Measurements from ENCODE around the gene FARP1.

Gene FARP1

DNA sequence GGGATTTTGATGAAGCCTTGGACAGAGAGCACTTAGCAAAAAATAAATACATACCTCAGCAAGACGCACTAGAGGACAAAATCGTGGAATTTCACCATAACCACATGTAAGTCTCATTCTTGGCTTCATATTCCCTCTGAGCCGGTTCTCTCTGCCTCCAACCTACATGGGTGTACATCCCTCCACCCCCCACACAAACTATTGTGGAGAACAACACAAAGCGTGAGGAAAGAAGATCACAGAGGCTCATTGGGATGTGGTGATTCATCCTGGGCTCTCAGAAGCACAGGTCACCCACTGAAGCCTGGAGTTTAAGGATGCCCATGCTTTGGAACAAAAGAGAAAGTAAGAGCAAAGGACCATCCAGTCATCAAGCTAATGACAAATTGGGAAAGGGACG is 241.8 kb downstream of the FARP1 start (continued):
- TF ChIP-seq, protein P1, sequence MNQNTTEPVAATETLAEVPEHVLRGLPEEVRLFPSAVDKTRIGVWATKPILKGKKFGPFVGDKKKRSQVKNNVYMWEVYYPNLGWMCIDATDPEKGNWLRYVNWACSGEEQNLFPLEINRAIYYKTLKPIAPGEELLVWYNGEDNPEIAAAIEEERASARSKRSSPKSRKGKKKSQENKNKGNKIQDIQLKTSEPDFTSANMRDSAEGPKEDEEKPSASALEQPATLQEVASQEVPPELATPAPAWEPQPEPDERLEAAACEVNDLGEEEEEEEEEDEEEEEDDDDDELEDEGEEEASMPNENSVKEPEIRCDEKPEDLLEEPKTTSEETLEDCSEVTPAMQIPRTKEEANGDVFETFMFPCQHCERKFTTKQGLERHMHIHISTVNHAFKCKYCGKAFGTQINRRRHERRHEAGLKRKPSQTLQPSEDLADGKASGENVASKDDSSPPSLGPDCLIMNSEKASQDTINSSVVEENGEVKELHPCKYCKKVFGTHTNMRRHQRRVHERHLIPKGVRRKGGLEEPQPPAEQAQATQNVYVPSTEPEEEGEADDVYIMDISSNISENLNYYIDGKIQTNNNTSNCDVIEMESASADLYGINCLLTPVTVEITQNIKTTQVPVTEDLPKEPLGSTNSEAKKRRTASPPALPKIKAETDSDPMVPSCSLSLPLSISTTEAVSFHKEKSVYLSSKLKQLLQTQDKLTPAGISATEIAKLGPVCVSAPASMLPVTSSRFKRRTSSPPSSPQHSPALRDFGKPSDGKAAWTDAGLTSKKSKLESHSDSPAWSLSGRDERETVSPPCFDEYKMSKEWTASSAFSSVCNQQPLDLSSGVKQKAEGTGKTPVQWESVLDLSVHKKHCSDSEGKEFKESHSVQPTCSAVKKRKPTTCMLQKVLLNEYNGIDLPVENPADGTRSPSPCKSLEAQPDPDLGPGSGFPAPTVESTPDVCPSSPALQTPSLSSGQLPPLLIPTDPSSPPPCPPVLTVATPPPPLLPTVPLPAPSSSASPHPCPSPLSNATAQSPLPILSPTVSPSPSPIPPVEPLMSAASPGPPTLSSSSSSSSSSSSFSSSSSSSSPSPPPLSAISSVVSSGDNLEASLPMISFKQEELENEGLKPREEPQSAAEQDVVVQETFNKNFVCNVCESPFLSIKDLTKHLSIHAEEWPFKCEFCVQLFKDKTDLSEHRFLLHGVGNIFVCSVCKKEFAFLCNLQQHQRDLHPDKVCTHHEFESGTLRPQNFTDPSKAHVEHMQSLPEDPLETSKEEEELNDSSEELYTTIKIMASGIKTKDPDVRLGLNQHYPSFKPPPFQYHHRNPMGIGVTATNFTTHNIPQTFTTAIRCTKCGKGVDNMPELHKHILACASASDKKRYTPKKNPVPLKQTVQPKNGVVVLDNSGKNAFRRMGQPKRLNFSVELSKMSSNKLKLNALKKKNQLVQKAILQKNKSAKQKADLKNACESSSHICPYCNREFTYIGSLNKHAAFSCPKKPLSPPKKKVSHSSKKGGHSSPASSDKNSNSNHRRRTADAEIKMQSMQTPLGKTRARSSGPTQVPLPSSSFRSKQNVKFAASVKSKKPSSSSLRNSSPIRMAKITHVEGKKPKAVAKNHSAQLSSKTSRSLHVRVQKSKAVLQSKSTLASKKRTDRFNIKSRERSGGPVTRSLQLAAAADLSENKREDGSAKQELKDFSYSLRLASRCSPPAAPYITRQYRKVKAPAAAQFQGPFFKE (tag by site-specific recombination; IDR thresholded peaks at IDR 0.05; ENCODE audit: borderline replicate concordance), result no peak
- TF ChIP-seq, protein P2, sequence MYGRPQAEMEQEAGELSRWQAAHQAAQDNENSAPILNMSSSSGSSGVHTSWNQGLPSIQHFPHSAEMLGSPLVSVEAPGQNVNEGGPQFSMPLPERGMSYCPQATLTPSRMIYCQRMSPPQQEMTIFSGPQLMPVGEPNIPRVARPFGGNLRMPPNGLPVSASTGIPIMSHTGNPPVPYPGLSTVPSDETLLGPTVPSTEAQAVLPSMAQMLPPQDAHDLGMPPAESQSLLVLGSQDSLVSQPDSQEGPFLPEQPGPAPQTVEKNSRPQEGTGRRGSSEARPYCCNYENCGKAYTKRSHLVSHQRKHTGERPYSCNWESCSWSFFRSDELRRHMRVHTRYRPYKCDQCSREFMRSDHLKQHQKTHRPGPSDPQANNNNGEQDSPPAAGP (tag by site-specific recombination; IDR thresholded peaks at IDR 0.05), result no peak
- TF ChIP-seq ZNF211 (tag by site-specific recombination; IDR thresholded peaks at IDR 0.05; ENCODE audit: low read depth) (no peak), ZNF701 (tag by site-specific recombination; IDR thresholded peaks at IDR 0.05) (no peak), ZSCAN23 (tag by site-specific recombination; IDR thresholded peaks at IDR 0.05) (no peak), GLIS2 (tag by site-specific recombination; IDR thresholded peaks at IDR 0.05) (no peak)
- TF ChIP-seq, protein P3, sequence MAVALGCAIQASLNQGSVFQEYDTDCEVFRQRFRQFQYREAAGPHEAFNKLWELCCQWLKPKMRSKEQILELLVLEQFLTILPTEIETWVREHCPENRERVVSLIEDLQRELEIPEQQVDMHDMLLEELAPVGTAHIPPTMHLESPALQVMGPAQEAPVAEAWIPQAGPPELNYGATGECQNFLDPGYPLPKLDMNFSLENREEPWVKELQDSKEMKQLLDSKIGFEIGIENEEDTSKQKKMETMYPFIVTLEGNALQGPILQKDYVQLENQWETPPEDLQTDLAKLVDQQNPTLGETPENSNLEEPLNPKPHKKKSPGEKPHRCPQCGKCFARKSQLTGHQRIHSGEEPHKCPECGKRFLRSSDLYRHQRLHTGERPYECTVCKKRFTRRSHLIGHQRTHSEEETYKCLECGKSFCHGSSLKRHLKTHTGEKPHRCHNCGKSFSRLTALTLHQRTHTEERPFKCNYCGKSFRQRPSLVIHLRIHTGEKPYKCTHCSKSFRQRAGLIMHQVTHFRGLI (tag by site-specific recombination; IDR thresholded peaks at IDR 0.05), result no peak

DNA sequence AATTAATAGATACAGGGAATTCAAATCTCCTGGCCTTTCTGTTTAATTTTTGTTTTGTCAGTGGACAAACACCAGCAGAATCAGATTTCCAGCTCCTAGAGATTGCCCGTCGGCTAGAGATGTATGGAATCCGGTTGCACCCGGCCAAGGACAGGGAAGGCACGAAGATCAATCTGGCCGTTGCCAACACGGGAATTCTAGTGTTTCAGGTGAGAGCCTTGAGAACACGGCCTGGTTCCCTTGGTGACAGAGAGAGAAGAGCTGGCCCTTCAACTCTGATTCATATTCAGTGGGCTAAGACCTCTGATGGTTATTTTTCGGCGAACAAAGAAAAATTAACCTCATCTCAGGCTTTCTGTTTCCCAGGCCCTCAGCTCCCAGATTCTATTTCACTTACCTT is 242.7 kb downstream of the FARP1 start:
- TF ChIP-seq EGR2 (tag by site-specific recombination; IDR thresholded peaks at IDR 0.05; ENCODE audit: low read depth) (no peak), ZSCAN30 (tag by site-specific recombination; IDR thresholded peaks at IDR 0.05) (no peak), ZNF37A (tag by site-specific recombination; IDR thresholded peaks at IDR 0.05) (no peak), ZNF16 (tag by site-specific recombination; IDR thresholded peaks at IDR 0.05; ENCODE audit: low read depth) (no peak), ZNF510 (tag by site-specific recombination; IDR thresholded peaks at IDR 0.05; ENCODE audit: insufficient replicate concordance) (no peak), ZNF660 (tag by site-specific recombination; IDR thresholded peaks at IDR 0.05) (no peak), SP3 (tag by site-specific recombination; IDR thresholded peaks at IDR 0.05) (no peak), GLI2 (tag by site-specific recombination; IDR thresholded peaks at IDR 0.05; ENCODE audit: borderline replicate concordance, low read depth) (no peak), ZNF112 (tag by site-specific recombination; IDR thresholded peaks at IDR 0.05) (no peak)
- TF ChIP-seq, protein P4, sequence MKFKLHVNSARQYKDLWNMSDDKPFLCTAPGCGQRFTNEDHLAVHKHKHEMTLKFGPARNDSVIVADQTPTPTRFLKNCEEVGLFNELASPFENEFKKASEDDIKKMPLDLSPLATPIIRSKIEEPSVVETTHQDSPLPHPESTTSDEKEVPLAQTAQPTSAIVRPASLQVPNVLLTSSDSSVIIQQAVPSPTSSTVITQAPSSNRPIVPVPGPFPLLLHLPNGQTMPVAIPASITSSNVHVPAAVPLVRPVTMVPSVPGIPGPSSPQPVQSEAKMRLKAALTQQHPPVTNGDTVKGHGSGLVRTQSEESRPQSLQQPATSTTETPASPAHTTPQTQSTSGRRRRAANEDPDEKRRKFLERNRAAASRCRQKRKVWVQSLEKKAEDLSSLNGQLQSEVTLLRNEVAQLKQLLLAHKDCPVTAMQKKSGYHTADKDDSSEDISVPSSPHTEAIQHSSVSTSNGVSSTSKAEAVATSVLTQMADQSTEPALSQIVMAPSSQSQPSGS (tag by site-specific recombination; IDR thresholded peaks at IDR 0.05; ENCODE audit: low read depth), result no peak
- TF ChIP-seq, protein P5, sequence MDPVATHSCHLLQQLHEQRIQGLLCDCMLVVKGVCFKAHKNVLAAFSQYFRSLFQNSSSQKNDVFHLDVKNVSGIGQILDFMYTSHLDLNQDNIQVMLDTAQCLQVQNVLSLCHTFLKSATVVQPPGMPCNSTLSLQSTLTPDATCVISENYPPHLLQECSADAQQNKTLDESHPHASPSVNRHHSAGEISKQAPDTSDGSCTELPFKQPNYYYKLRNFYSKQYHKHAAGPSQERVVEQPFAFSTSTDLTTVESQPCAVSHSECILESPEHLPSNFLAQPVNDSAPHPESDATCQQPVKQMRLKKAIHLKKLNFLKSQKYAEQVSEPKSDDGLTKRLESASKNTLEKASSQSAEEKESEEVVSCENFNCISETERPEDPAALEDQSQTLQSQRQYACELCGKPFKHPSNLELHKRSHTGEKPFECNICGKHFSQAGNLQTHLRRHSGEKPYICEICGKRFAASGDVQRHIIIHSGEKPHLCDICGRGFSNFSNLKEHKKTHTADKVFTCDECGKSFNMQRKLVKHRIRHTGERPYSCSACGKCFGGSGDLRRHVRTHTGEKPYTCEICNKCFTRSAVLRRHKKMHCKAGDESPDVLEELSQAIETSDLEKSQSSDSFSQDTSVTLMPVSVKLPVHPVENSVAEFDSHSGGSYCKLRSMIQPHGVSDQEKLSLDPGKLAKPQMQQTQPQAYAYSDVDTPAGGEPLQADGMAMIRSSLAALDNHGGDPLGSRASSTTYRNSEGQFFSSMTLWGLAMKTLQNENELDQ (tag by site-specific recombination; IDR thresholded peaks at IDR 0.05; ENCODE audit: low read depth), result no peak
- H3K9me3 ChIP-seq (ENCODE audit: control insufficient read depth, insufficient read depth, low read depth, low read length), result no peaks in the 10 kb centered on the region
- H3K27ac ChIP-seq (ENCODE audit: extremely low read depth, low read depth, low read length), result no peak overlapping the region
- CTCF ChIA-PET, result interaction anchor here (0.7 kb wide), 1 partner anchor 108 kb away, joined by 3 read pairs; no protein-coding TSS in a partner anchor
- peaks cover 15% of the 10 kb centered on the region for H3K4me1 ChIP-seq (ENCODE audit: control insufficient read depth, insufficient read depth, low read length)
- H3K36me3 ChIP-seq (ENCODE audit: control insufficient read depth in 2 of 2, insufficient read depth in 1 of 2, low read length in 2 of 2), result peaks cover 0 to 16% of the 10 kb centered on the region in 2 experiments; a peak in 1 of 3 replicates
- POLR2A ChIA-PET, result interaction anchor here (1.5 kb wide), 1 partner anchor 15 kb away, joined by 3 read pairs; no protein-coding TSS in a partner anchor
- H3K4me3 ChIP-seq (ENCODE audit: low read depth, low read length), result no peak overlapping the region
